IMR-90 (cell line): Measurements from ENCODE around the gene DNAH3.

ENCODE experiments used
- CHD1 ChIP-seq: IDR thresholded peaks from 2 replicates; pipeline ENCODE4 v1.6.1; 2012; ENCODE audit warnings: low read depth, low read length, improper control_type of control experiment
- TF ChIP-seq, protein P1 (sequence below): conservative IDR thresholded peaks from 2 replicates; pipeline ENCODE4 v1.5.1; 2012; ENCODE audit warnings: mild to moderate bottlenecking, low read depth, low read length, improper control_type of control experiment

DNA sequence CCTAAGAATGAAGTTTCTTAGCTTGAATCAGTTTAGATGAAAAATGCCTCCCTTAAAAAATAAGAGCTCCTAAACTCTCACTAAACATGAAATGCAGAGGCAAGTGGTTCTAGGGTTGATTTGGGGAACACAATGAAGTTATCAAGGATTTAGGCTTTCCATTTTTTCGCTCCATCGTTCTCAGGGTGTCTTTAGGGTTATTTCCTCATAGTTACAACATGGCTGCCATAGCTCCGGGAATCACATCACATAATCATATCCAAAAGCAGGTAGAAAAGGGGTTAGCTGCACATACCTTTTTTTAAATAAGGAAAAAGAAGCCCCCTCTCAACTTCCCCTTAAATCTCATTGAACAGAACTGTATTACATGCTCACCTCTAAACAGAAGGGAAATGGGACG lies 39.4 kb upstream of the DNAH3 start:
- TF ChIP-seq, protein P1, sequence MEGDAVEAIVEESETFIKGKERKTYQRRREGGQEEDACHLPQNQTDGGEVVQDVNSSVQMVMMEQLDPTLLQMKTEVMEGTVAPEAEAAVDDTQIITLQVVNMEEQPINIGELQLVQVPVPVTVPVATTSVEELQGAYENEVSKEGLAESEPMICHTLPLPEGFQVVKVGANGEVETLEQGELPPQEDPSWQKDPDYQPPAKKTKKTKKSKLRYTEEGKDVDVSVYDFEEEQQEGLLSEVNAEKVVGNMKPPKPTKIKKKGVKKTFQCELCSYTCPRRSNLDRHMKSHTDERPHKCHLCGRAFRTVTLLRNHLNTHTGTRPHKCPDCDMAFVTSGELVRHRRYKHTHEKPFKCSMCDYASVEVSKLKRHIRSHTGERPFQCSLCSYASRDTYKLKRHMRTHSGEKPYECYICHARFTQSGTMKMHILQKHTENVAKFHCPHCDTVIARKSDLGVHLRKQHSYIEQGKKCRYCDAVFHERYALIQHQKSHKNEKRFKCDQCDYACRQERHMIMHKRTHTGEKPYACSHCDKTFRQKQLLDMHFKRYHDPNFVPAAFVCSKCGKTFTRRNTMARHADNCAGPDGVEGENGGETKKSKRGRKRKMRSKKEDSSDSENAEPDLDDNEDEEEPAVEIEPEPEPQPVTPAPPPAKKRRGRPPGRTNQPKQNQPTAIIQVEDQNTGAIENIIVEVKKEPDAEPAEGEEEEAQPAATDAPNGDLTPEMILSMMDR: no peak
- TF ChIP-seq CHD1: no peak
